HepG2 (cell line): ENCODE measurements around the gene FAM83F. TPM values are rescaled to one million over a fixed set of nuclear protein-coding genes. Genes with fewer than 3 reads are reported as not detected.

Source experiments
- ATAC-seq: fragments of 200-7000 bp; cut with Tn5 transposase; 3 replicates; pipeline ENCODE4 v1.9.1; 2020; ENCODE audit warnings: mild to moderate bottlenecking, moderate library complexity
- BruUV-seq: library from RNA; stranded (reverse); fragments of 400-500 nt; replicated peaks from 2 replicates; lab custom pipeline; 2021; lab: Mats Ljungman, UMichigan
- CTCF ChIA-PET: fragments of 300-600 bp; formaldehyde crosslinking; extraction: SDS; loops from one replicate; lab custom pipeline; 2021; ENCODE audit warnings: low total read pairs, inconsistent platforms, low intra/inter-chr PET ratio; lab: Yijun Ruan, JAX
- POLR2A ChIA-PET: fragments of 350-600 bp; sonication (Branson Sonifier 250); formaldehyde crosslinking; loops from one replicate; lab custom pipeline; 2020; ENCODE audit warnings: antibody characterized with exemption, inconsistent platforms; lab: Yijun Ruan, JAX
- DNase-seq: peaks from one replicate; pipeline ENCODE4 v3.0.0-alpha.2; 2015; ENCODE audit warnings: low spot score
- FAIRE-seq: peaks from 3 replicates; lab custom pipeline; 2011; peaks lifted over from hg19 to GRCh38; lab: Jason Lieb, UNC
- H2AFZ ChIP-seq: one replicate; pipeline ENCODE4 v1.6.1; 2011; ENCODE audit warnings: low read length, inconsistent platforms
- H3K27ac ChIP-seq: fragments of 300-600 bp; 3 replicates; pipeline ENCODE4 v1.8.0; 2011; ENCODE audit warnings: mixed run types, mild to moderate bottlenecking, mixed read lengths, low read length, inconsistent platforms; ENCODE audit not compliant: insufficient read depth; ENCODE audit errors: extremely low read length
- H3K27me3 ChIP-seq, 2 experiments: fragments of 200-600 bp in 1 of 2; 2 replicates in 1 of 2; 3 replicates in 1 of 2; pipeline versions ENCODE4 v1.6.0 to v1.8.0; 2011; ENCODE audit warnings: low read length in 2 of 2, mild to moderate bottlenecking in 2 of 2, moderate library complexity in 2 of 2, inconsistent platforms in 1 of 2; ENCODE audit not compliant: insufficient read depth in 2 of 2, control insufficient read depth in 1 of 2
- H3K36me3 ChIP-seq, 2 experiments: fragments of 200-600 bp in 1 of 2; replicated peaks in 1 of 2; 2 replicates in 1 of 2; 3 replicates in 1 of 2; pipeline versions ENCODE4 v1.5.1 to v1.8.0; 2011; ENCODE audit warnings: low read length in 2 of 2, inconsistent platforms in 1 of 2; ENCODE audit not compliant: insufficient read depth in 2 of 2, control insufficient read depth in 1 of 2
- H3K4me1 ChIP-seq: 2 replicates; pipeline ENCODE4 v1.5.1; 2012; ENCODE audit warnings: low read length, inconsistent platforms; ENCODE audit not compliant: insufficient read depth
- H3K4me2 ChIP-seq: 2 replicates; pipeline ENCODE4 v1.6.0; 2011; ENCODE audit warnings: low read depth, low read length, inconsistent platforms
- H3K4me3 ChIP-seq, 3 experiments: fragments of 200-600 bp in 1 of 3; sonication (generic), shearing (Covaris generic) in 1 of 3; replicated peaks in 1 of 3; 2 replicates each; pipeline ENCODE4 v1.5.1; 2011 to 2016; ENCODE audit warnings: low read length in 3 of 3, inconsistent platforms in 2 of 3, low read depth in 2 of 3, mild to moderate bottlenecking in 2 of 3, control low read depth in 1 of 3, mixed read lengths in 1 of 3; ENCODE audit not compliant: insufficient read depth in 1 of 3
- H3K79me2 ChIP-seq: one replicate; pipeline ENCODE4 v1.6.1; 2011; ENCODE audit warnings: low read length, inconsistent platforms; ENCODE audit not compliant: insufficient read depth
- H3K9ac ChIP-seq: 2 replicates; pipeline ENCODE4 v1.6.0; 2011; ENCODE audit warnings: mild to moderate bottlenecking, low read depth, low read length, inconsistent platforms; ENCODE audit not compliant: insufficient read depth
- H3K9me3 ChIP-seq: 2 replicates; pipeline ENCODE4 v1.5.1; 2012; ENCODE audit warnings: mild to moderate bottlenecking, low read length
- H4K20me1 ChIP-seq: 2 replicates; pipeline ENCODE4 v1.6.0; 2011; ENCODE audit warnings: inconsistent platforms, mild to moderate bottlenecking, low read length, moderate library complexity; ENCODE audit not compliant: insufficient read depth
- DRAP1 ChIP-seq: IDR thresholded peaks from 2 replicates; pipeline ENCODE4 v1.6.1; 2016; ENCODE audit warnings: missing genetic modification reagents, missing compliant biosample characterization
- EHMT2 ChIP-seq: fragments of 200-600 bp; sonication (generic); IDR thresholded peaks from 2 replicates; pipeline ENCODE4 v1.7.0; 2017; ENCODE audit warnings: antibody characterized with exemption, low read depth, low read length, borderline replicate concordance
- GTF3A ChIP-seq: sonication (generic); formaldehyde crosslinking; conservative IDR thresholded peaks from 2 replicates; pipeline ENCODE4 v1.4.0; 2020; ENCODE audit warnings: mild to moderate bottlenecking, missing genetic modification reagents
- MTA1 ChIP-seq: sonication (generic); formaldehyde crosslinking; IDR thresholded peaks from 2 replicates; pipeline ENCODE4 v1.4.0; 2020; ENCODE audit warnings: missing genetic modification reagents, mild to moderate bottlenecking, borderline replicate concordance
- SALL2 ChIP-seq: sonication (generic); formaldehyde crosslinking; IDR thresholded peaks from 2 replicates; pipeline ENCODE4 v1.8.1; 2023; ENCODE audit warnings: mild to moderate bottlenecking, missing genetic modification reagents, inconsistent platforms
- TRIM24 ChIP-seq: sonication (generic); formaldehyde crosslinking; IDR thresholded peaks from 2 replicates; pipeline ENCODE4 v1.8.0; 2022; ENCODE audit warnings: mild to moderate bottlenecking, missing genetic modification reagents
- ZNF562 ChIP-seq: sonication (generic); formaldehyde crosslinking; IDR thresholded peaks from 2 replicates; pipeline ENCODE4 v1.8.0; 2022; ENCODE audit warnings: missing genetic modification reagents, borderline replicate concordance
- ZNF577 ChIP-seq: sonication (generic); formaldehyde crosslinking; IDR thresholded peaks from 2 replicates; pipeline ENCODE4 v1.4.0; 2020; ENCODE audit warnings: mild to moderate bottlenecking, low read depth, missing genetic modification reagents, borderline replicate concordance
- ZNF639 ChIP-seq: conservative IDR thresholded peaks from 2 replicates; pipeline ENCODE4 v1.6.1; 2018; ENCODE audit warnings: missing genetic modification reagents
- WGBS: methylation state at CpG from one replicate; pipeline ENCODE4 v1.1.6; 2017; ENCODE audit warnings: low lambda C conversion rate; 5-methylcytosine and 5-hydroxymethylcytosine counted together
- in situ Hi-C: cut with HindIII; loops from 2 replicates; pipeline ENCODE4 v1.10.0; 2017; ENCODE audit warnings: low pct_unique_long_range_greater_than_20kb; ENCODE audit not compliant: extremely low pct_ligation_motif_present
- intact Hi-C: fragments of 100-400 bp; cut with micrococcal nuclease; formaldehyde crosslinking; loops from one replicate; pipeline ENCODE4 v1.10.0; 2022; ENCODE audit not compliant: unreplicated experiment
- polyA plus RNA-seq, 8 experiments: library from polyadenylated mRNA; depleted of rRNA in 3 of 8; stranded (reverse) in 7 of 8; unstranded in 1 of 8; fragments of >200 nt; fragmentation: Illumina TruSeq in 4 of 8; extraction: Trizol in 4 of 8; gene quantifications; 2 replicates each; pipeline versions ENCODE4 v1.2.1 to v1.2.3, GENCODE V29; 2011 to 2016; ENCODE audit warnings: low read depth in 4 of 8, missing spikeins in 1 of 8, mixed read lengths in 1 of 8; ENCODE audit not compliant: insufficient read depth in 1 of 8
- total RNA-seq, 5 experiments: library from RNA; depleted of rRNA; stranded (reverse); fragments of >200 nt; fragmentation: Illumina TruSeq; extraction: Trizol; gene quantifications; 2 replicates each; pipeline ENCODE4 v1.2.3, GENCODE V29; 2016; ENCODE audit warnings: low read depth in 1 of 5
- TF ChIP-seq, protein P1 (sequence below): sonication (generic); formaldehyde crosslinking; conservative IDR thresholded peaks from 2 replicates; pipeline ENCODE4 v1.8.0; 2022; ENCODE audit warnings: missing genetic modification reagents
- TF ChIP-seq, protein P2 (sequence below): sonication (generic); formaldehyde crosslinking; IDR thresholded peaks from 2 replicates; pipeline ENCODE4 v1.9.0; 2021; ENCODE audit warnings: missing genetic modification reagents, borderline replicate concordance

Gene FAM83F
- total and polyA plus RNA-seq, 2 of the 13 experiments (the other 11 are each of a cell fraction or from before 2014, with no cell fraction given), result not detected

GRCh38 chr22:39984006-39984405 lies 10.7 kb upstream of the FAM83F start (continued):
- TF ChIP-seq, protein P1, sequence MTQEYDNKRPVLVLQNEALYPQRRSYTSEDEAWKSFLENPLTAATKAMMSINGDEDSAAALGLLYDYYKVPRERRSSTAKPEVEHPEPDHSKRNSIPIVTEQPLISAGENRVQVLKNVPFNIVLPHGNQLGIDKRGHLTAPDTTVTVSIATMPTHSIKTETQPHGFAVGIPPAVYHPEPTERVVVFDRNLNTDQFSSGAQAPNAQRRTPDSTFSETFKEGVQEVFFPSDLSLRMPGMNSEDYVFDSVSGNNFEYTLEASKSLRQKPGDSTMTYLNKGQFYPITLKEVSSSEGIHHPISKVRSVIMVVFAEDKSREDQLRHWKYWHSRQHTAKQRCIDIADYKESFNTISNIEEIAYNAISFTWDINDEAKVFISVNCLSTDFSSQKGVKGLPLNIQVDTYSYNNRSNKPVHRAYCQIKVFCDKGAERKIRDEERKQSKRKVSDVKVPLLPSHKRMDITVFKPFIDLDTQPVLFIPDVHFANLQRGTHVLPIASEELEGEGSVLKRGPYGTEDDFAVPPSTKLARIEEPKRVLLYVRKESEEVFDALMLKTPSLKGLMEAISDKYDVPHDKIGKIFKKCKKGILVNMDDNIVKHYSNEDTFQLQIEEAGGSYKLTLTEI (CRISPR knock-in tag), result no peak

- Histone ChIP-seq H3K9ac (no peak overlapping the region), H3K4me3 (no peak overlapping the region), H3K9me3 (no peaks in the 10 kb centered on the region), H3K27me3 (peaks cover 0 to 15% of the 10 kb centered on the region in 2 experiments; a peak in 1 of 5 replicates), H3K79me2 (no peaks in the 10 kb centered on the region), H3K4me2 (no peak overlapping the region), H3K36me3 (no peaks in the 10 kb centered on the region), H2AFZ (no peak overlapping the region), H3K4me1 (0 out of 2 replicates have a peak, but pooled peaks cover 5% of the 10 kb centered on the region), H4K20me1 (no peaks in the 10 kb centered on the region), H3K27ac (no peak overlapping the region)
- POLR2A ChIA-PET, result interaction anchor here (0.8 kb wide), 1 partner anchor 616 kb away, joined by 3 read pairs; no protein-coding TSS in a partner anchor
- intact Hi-C loops, result no loop called here
- CTCF ChIA-PET, result no interaction called here
- BruUV-seq, result no TSS peak
- FAIRE-seq (no peak), ATAC-seq (no peak), DNase-seq (no peak)
- WGBS, result 21% methylated on average over 2 of the region's 2 CpGs
- TF ChIP-seq EHMT2, result no peak
- TF ChIP-seq GTF3A (CRISPR knock-in tag), result no peak
- TF ChIP-seq ZNF562 (CRISPR knock-in tag), result no peak
- TF ChIP-seq ZNF577, result no peak
- TF ChIP-seq, protein P2, sequence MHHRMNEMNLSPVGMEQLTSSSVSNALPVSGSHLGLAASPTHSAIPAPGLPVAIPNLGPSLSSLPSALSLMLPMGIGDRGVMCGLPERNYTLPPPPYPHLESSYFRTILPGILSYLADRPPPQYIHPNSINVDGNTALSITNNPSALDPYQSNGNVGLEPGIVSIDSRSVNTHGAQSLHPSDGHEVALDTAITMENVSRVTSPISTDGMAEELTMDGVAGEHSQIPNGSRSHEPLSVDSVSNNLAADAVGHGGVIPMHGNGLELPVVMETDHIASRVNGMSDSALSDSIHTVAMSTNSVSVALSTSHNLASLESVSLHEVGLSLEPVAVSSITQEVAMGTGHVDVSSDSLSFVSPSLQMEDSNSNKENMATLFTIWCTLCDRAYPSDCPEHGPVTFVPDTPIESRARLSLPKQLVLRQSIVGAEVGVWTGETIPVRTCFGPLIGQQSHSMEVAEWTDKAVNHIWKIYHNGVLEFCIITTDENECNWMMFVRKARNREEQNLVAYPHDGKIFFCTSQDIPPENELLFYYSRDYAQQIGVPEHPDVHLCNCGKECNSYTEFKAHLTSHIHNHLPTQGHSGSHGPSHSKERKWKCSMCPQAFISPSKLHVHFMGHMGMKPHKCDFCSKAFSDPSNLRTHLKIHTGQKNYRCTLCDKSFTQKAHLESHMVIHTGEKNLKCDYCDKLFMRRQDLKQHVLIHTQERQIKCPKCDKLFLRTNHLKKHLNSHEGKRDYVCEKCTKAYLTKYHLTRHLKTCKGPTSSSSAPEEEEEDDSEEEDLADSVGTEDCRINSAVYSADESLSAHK (CRISPR knock-in tag), result no peak
- TF ChIP-seq DRAP1 (CRISPR knock-in tag), result no peak
- no peak for TF ChIP-seq ZNF639
- TF ChIP-seq MTA1 (CRISPR knock-in tag), result no peak
- TF ChIP-seq SALL2 (CRISPR knock-in tag), result no peak
- no peak for TF ChIP-seq TRIM24 (CRISPR knock-in tag)
- in situ Hi-C loops, result no loop called here
These were observed 10.0 kb upstream of the FAM83F start for GRCh38 chr22:39984746-39985145.
